ENCODE results near the gene ZMIZ2.
A peak's percentile ranks its signal among the peaks of the same experiment; 100 is the strongest.
"Not testable (repeated sequence)": the region's sequence is repeated elsewhere in the genome, so short reads cannot be mapped to it uniquely, and the experiment has no call there.

Gene ZMIZ2

DNA sequence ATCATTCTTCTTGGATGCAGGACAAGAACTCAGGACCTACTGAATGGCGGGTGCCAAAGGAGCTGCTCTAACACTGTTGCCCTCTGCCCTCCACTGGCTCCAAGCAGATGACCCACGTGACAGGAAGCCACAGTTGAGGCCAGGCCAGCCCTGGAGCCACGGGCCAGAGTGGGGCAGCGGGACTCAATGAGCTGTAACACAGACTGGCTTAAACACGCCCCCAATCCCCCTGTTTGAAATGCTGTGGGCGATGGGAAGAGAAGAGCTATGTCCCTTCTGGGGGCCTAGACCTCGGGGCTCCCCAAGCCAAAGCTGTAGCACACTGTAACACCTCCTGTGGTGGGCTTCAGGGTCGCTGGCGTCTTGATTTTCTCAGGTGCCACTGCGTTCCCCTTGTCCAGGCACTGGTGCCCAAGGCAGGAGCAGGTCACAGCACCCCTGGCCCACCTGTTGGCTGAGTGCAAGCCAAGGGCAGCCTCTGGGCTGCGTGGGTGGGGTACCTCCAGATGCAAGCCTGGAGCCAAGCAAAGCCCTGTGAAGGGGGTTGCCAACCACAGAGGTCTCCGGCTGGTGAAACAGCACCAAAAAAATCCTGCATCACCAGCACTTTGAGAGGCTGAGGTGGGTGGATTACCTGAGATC lies 18.6 kb upstream of the ZMIZ2 start:
- no peak for DNase-seq (ENCODE audit: low read depth)

GRCh38 chr7:44732971-44733370 lies 15.7 kb upstream of the ZMIZ2 start:
- DNase-seq (ENCODE audit: low read depth) = not testable (repeated sequence)

- DNase-seq (ENCODE audit: low read depth) = no peak
Observed at GRCh38 chr7:44733708-44734481, 14.8 kb upstream of the ZMIZ2 start.

DNA sequence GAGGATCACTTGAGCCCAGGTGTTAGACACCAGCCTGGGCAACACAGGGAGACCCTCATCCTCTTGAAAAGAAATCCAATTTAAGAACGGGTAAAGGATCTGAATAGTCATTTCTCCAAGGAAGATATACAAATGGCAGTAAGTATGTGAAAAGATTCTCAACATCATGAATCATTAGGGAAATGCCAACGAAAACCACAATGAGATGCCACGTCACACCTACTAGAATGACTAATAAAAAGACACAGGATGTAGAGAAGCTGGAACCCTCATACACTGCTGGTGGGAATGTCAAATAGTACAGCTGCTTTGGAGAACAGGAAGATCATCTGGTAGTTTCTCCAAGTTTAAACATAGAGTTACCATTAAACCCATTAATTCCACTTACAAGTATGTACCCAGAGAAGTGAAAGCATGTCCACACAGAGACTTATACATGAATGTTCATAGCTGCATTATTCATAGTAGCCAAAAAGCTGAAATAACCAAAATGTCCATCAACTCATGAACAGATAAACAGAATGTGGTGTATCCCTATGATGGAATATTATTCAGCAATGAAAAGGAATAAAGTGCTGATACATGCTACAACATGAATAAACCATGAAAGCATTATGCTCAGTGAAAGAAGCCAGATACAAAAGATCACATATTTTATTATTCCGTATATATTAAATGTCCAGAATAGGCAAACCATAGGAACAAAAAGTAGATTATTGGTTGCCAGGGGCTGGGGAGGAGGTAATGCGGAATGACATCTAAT lies 13.1 kb upstream of the ZMIZ2 start:
- peak; percentile 32 for DNase-seq (ENCODE audit: low read depth)

DNA sequence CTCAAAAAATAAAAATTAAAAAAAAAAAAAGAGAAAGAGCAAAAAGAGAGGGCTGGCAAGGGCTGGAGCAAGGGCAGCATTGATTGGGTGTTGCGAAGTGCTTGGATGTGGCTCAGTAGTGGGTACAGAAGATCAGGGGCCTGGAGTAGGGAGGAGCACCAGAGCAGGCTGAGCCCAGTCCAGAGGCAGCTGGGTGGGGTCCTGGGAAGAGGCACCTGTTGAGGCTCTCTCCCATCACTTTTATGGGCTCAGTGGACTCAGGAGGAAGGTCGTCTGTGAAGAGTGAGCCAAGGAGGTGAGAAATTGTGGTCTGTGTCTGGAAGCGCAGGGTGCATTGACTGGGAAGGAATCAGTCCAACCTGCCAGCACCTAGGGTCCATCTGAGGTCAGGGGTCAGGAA lies 11.8 kb upstream of the ZMIZ2 start:
- DNase-seq (ENCODE audit: low read depth) = no peak

DNA sequence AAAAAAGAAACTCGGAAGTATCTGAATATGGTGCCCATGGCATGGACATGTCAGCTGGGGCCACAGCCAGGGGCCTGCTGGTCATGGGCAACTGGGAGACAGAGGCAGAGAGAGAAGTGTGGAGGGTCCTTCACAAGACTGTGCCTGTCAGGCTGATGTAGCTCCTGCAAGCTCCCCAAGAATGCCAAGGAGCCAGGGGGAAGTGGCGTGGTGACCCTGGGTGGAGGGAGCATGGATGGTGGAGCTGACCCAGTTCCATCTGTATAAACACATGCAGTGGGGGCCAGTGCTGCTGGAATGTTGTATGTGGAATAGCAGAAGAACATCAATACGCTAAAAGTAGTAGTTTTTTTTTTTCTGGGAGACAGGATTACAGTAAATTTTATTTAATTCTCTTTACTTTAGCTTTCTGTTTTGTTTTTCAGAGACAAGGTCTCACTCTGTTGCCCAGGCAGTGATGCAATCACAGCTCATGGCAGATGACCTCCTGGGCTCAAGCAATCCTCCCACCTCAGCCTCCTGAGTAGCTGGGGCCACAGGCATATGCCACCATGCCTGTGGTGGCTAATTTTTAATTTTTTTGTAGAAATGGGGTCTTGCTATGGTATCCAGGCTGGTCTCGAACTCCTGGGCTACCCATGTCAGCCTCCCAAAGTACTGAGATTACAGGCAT lies 10.5 kb upstream of the ZMIZ2 start:
- DNase-seq (ENCODE audit: low read depth) = no peak

DNA sequence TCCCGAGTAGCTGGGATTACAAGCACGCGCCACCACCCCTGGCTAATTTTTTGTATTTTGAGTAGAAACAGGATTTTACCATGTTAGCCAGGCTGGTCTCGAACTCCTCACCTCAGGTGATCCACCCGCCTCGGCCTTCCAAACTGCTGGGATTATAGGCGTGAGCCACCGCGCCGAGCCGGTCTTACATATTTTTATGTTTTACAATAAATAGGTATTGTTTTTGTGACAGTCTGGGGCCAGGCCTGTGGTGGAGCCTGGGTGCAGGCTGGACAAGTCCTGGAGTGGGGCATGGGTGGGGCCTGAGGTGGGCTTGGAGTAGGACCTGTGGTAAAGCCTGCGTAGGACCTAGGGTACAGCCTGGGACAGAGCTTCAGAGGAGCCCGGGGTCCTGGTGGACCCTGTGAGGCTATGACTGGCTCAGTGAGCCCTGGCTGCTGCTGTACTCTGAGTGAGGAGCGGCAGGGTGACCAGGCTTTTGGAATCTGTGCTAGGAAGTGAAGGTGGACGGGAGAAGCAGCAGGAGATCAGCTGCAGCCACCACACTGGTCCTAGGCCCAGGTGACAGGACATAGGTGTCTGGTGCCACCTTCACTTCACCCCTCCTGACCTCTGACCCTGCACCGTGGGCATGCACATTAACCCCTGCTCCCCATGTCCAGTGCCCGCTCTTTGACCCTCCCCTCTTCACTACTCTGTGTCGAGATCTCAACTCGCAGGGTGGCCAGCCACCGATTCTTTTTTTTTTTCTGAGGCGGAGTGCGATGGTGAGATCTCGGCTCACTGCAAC lies 9.6 kb upstream of the ZMIZ2 start:
- DNase-seq (ENCODE audit: low read depth) = no peak

GRCh38 chr7:44740055-44740454 lies 8.6 kb upstream of the ZMIZ2 start:
- DNase-seq (ENCODE audit: low read depth) = no peak

DNA sequence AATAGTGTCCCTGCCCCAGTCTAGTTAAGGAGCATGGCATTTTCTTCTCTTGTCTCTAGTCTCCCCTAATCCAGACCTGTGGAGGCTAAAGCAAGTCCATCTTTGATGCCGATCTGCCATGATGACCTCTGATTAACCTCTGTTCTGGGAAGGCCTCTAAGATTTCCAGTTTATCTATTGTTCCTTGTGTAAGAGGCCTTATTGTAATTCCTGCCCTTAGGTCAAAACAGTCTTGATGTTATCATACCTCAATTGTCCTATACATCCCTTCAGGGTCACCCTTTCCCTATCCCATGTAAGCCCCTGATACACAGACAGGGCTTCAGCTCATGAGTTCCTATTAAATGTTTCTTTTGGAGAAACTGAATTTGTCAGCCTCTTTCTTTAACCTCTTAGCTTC lies 4.9 kb upstream of the ZMIZ2 start:
- no peak for DNase-seq (ENCODE audit: low read depth)

GRCh38 chr7:44748948-44749731 lies 493 bp downstream of the ZMIZ2 start:
- DNase-seq (ENCODE audit: low read depth) = no peak

- no peak for DNase-seq (ENCODE audit: low read depth)
Observed at GRCh38 chr7:44749992-44750391, 1.3 kb downstream of the ZMIZ2 start.

GRCh38 chr7:44750424-44750823 lies 1.8 kb downstream of the ZMIZ2 start:
- DNase-seq (ENCODE audit: low read depth) = no peak

DNA sequence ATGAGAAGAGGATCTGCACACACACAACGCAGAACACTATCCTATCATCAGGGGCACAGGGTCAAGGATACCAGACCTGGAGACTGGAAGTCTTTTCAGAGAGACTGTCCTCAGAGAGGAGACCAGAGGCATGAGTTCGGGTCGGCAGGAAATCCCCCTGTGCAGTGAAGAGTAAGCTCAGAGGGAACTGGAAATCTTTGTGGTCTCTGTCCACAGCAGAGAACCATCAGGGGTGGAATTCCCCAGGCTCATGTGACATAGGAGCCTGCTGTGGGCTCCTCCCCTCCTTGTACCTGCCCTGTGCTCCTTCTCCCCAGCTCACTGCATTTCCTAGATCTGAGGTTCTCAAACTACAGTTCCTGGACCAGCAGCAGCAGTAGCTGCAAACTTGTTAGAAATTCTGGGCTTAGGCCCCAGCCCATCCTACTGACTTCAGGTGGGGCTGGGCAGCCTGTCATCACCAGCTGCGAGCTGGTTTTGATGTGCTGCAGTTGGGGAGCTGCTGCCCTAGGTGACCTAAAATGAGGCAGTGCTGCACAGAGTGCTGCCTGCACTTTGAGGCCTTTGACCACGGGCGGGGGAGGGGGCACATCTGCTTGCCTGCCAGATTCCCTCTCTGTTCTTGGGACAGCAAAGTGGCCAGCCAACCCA lies 2.4 kb downstream of the ZMIZ2 start:
- peak; percentile 36 for DNase-seq (ENCODE audit: low read depth)

DNA sequence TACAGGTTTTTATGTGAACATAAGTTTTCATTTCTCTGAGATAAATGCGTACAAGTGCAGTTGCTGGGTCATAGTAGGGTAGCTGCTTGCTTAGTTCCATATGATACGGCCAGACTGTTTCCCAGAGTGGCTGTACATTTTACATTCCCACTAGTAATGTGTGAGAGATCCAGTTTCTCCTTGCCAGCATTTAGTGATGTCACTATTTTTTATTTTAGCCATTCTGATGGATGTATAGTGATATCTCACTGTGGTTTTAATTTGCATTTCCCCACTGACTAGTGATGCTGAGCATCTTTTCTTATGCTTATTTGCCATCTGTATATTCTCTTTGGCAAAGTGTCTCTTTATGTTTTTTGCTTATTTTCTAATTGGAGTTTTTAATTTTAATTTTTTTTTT lies 4.2 kb downstream of the ZMIZ2 start:
- DNase-seq (ENCODE audit: low read depth) = no peak

DNA sequence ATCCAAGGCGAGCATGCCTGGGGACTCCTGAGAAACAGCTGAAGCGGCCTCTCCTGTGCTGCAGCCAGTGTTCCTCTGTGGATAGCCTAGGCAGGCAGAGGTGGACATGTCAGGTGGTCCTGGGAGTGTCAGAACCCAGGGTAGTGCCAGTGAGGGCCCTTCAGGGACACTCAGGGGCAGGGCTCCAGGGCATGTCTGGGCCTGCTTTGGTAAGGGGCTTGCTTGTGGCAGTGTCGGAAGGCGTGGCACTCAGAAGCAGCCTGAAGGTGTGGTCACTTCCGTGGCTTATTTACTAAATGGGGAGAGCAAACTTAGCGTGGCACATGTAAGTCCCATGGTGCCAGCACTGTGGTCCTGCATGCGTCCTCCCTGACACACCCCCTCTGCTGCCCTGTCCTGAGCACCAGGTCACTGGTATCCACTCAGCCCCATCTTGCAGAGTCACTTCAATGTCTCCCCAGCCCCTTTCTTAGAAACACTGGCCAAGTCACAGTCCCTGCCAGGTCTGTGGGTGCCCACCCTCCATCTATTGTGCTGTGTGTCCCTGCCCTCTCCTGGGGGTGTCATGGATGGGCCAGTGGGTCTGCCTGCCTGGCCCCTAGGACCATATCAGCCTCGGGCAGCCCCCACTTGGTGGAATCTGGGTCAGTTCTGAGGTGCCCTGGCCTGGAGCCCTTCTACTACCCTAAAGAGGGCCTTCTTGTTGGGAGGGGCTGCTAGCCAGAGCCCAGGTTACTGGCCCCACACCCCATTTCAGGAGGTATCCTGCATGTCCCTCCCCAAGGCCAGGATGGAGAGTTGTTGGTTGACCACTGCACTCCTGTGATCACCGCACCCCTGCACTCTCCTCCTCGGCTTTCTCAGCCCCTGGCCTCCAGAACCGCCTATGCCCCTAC lies 6.4 kb downstream of the ZMIZ2 start:
- no peak for DNase-seq (ENCODE audit: low read depth)

GRCh38 chr7:44755698-44756627 lies 7.3 kb downstream of the ZMIZ2 start:
- no peak for DNase-seq (ENCODE audit: low read depth)

- DNase-seq (ENCODE audit: low read depth) = no peak
Observed at GRCh38 chr7:44756904-44757303, 8.3 kb downstream of the ZMIZ2 start.

- no peak for DNase-seq (ENCODE audit: low read depth)
Observed at GRCh38 chr7:44757311-44757710, 8.7 kb downstream of the ZMIZ2 start.

Measured in stimulated activated CD4-positive, alpha-beta T cell treated with anti-CD3 and anti-CD28 coated beads, Interleukin-2, amount 100 ng/mL, for 4 hours (primary cell).